COLO668 (cell line): ENCODE data around the gene INO80E.
"Not testable (repeated sequence)": the region's sequence is repeated elsewhere in the genome, so short reads cannot be mapped to it uniquely, and the experiment has no call there.

Source experiments
- DNase-seq: peaks from one replicate; lab custom pipeline; 2025; ENCODE audit not compliant: unreplicated experiment; lab: John Stamatoyannopoulos, UW

Gene INO80E

GRCh38 chr16:30030011-30030685 lies 34.1 kb downstream of the INO80E start:
- no peak for DNase-seq

DNA sequence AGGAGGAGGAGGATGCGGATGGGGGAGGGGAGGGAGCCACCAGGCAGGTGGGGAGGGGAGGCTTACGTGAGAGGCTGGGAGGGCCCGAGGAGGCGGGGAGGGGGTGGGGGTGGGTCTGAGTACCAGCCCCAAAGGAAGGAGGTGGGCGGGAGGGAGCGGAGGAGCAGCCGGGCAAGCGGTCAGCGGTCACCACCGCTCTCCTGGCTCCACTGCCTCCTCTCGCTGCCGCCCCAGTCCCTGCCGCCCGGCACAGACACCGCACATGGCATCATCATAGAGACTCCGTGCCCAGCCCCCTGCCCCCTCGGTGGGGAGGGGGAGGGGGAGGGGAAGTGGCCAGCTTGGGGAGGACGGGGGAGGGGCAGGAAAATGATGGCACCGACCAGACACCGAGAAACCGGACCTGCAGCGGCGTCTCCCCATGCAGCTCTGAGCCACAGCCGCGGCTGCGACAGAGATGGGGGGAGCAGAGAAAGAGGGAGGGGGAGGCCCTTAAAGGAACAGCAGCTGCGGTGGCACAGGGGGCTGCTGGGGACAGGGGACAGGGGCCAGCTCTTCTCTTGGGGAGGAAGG lies 34.9 kb downstream of the INO80E start, which contains the start of gene TLCD3B:
TSS of gene TLCD3B (minus strand) at position 431 of the 573 bp plus-strand sequence. CDS start 744 bp downstream, outside the sequence.
- peak; percentile 23 for DNase-seq

DNA sequence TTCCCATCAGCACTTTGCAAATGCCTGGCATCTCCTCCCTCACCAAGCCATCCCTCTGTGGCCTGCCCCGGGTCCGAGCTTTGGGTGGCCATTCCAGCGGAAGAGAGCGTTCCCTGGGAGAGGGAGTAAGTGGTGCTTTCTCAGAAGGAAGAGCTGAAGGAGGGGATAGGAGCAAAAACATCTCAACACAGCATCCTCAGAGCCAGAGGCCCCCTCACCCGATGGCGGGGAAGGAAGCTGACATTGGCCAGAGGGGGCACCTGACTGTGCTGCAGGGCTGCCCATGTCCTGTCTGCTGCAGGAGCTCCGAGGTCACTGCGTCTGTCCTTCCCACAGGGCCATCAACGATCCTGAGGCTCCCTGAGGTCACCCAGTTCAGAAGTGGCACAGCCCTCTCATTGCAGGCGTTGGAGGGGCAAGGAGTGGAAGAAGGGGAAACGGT lies 35.5 kb downstream of the INO80E start:
- no peak for DNase-seq

GRCh38 chr16:30032083-30032819 lies 36.2 kb downstream of the INO80E start:
- DNase-seq: peak; percentile 54

DNA sequence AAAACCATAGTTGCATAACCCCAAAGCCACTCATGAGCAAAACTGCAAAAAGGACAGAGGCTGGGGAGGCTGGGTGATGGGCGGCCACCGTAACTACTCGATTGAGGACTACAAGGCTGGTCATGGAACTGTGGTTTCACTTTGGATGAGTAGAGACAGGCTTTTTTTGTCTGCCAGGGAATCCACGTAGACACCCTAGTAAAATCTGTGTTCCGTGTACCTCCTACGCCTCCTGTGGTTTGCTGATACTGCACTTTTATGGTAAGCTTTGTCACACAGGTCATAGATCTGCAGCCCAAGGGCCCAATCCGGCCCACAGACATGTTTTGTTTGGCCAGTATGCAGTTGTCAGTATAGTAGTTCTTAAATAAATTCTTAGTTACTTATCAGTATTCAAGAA lies 37.2 kb downstream of the INO80E start:
- no peak for DNase-seq

DNA sequence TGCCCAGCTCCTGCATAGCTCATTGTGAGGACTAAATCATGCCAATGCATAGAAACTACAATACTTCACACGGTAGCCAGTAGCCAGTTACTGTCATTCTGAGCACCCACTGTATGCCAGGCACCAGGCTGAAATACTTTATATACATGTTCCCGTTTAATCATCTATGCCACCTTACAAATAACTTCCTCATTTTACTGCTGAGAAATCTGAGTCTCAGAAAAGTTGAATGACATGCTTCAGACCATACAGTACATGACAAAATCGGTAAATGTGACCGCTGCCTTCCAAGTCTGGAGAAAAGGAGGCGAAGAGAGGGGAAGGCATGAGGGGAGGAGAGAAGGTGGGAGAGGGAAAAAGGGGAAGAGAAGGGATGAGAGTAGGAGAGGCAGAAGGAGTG lies 44.2 kb downstream of the INO80E start:
- DNase-seq: no peak

- not testable (repeated sequence) for DNase-seq
Measured at GRCh38 chr16:30040690-30041089, 44.6 kb downstream of the INO80E start.

DNA sequence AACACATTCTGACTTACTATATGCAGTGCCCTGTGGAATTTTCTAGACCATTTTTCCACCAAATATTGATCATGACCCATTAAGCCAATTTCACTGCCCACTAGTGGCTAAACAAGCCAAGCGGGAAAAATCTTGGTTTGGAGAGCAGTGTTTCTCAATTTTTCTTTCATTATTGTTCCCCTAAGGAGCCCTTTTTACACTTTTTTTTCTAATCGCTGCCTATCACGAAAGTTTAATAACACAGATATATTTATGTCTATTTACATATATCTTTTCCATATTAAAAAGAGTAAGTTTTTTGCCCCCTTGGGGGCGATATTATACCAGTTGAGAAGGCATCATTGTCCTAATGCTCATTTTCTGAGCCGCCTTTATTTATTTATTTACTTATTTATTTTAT lies 45.8 kb downstream of the INO80E start:
- DNase-seq: no peak

DNA sequence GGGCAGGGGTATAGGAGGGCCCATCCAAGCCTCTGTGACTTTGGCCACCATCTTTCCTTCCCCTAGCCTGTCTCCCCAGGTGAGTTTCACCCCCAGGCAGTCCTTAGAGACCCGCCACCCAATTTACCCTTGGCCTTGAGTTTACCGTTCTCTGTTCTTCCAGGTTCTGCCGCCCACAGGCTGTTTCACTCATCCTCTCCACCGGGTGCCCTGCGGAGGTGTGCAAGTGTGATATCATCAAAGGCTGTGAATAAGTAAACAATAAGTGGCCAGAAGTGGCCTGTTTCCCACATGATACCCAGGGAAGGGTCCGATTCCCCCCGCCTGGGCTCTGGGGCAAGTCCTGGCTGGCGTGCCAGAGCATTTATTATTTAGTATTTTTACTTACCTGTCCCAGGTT lies 50.1 kb downstream of the INO80E start:
- DNase-seq: peak; percentile 8

GRCh38 chr16:30046588-30046987 lies 50.5 kb downstream of the INO80E start:
- no peak for DNase-seq

- no peak for DNase-seq
Measured at GRCh38 chr16:30049871-30050270, 53.8 kb downstream of the INO80E start.

DNA sequence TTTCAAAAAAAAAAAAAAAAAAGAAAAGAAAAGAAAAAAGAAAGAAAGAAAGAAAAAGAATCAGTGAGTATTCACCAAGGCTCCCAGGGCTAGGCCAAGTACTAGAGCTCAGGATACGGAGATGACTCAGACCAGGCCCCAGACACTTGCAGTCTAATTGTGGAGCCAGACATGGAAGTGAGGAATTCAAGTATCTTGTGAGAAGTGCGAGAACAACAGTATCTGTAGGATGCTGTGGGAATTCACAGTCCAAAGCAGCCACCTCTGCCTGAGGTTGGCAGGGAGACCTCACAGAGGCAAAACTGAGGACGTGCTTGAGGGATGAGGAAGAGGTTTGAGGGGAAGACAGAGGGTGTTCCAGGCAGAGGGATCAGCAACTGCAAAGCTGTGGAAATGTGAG lies 55.5 kb downstream of the INO80E start:
- no peak for DNase-seq

DNA sequence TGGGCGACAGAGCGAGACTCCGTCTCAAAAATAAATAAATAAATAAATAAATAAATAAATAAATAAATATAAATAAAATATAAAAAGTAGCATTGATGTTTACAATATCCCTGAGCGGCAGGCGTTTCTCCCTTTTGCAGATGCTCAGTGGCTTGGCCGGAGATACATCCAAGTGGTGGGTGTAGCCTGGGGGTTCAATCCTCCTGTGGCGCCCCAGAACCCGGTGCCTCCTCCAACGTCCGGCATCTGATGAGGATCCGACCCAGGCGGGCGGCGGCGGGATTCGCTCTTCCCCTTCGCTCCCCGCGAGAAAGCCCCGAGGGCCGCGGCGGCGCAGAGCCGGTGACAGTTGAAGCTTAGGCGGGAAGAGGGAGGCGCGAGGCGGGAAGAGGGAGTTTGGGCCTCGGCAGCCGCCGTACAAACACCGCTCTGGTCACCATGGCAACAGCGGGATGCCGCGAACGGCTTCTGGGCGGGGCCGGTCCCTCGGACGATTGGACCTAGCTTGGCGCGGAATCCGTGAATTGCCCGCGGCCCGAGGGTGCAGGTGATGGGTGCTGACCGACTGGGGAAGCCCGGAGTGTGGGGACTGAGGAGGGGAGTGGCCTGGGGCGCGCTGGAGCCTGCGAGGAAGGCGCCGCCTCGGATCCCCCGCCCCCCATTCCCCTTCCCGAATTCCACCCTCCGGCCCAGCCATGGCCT lies 56.8 kb downstream of the INO80E start:
- peak; percentile 98 for DNase-seq

- peak; percentile 24 for DNase-seq
Measured at GRCh38 chr16:30053376-30054015, 57.5 kb downstream of the INO80E start.

- no peak for DNase-seq
Measured at GRCh38 chr16:30054451-30054850, 58.4 kb downstream of the INO80E start.

DNA sequence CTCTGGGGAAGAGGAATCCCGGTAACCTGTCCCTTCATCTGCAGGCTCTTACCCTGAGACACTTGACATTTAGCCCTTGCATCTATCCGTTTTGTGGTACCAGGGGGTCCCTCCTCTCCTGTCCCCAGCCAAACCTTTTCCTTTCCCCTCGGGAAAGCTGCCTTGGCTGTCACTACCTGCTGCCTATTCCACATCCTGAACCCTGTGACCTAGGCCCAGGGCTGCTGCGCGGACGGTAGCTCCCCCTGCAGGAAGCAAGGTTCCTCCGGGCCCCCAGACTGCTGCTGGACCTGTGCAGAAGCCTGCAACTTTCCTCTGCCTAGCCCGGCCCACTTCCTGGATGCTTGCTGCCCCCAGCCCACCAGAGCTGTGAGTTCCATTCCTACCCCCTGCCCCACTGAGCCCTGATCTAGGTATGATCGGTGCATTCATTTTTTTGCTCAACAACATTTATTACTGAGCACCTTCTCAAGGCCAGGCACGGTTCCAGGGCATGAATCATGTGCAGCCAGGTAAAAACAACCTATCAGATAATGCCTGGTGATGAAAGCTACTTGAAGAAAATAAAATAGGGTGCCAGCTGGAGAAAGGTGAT lies 59.0 kb downstream of the INO80E start:
- peak; percentile 59 for DNase-seq
